Inflammatory macrophage (primary cell): Measurements from ENCODE around the gene CASKIN1.
"Not testable (repeated sequence)": the region's sequence is repeated elsewhere in the genome, so short reads cannot be mapped to it uniquely, and the experiment has no call there.

Experiments used
- DNase-seq, 2 donors: peaks; one replicate each; pipeline ENCODE4 v3.0.0-alpha.2; 2020 to 2022
- total RNA-seq, 18 experiments: gene quantifications; one replicate each; lab custom pipeline; 2026; ENCODE audit warnings: mixed read lengths in 6 of 18, inconsistent platforms in 2 of 18; lab: John Stamatoyannopoulos, UW

CASKIN1 gene, protein sequence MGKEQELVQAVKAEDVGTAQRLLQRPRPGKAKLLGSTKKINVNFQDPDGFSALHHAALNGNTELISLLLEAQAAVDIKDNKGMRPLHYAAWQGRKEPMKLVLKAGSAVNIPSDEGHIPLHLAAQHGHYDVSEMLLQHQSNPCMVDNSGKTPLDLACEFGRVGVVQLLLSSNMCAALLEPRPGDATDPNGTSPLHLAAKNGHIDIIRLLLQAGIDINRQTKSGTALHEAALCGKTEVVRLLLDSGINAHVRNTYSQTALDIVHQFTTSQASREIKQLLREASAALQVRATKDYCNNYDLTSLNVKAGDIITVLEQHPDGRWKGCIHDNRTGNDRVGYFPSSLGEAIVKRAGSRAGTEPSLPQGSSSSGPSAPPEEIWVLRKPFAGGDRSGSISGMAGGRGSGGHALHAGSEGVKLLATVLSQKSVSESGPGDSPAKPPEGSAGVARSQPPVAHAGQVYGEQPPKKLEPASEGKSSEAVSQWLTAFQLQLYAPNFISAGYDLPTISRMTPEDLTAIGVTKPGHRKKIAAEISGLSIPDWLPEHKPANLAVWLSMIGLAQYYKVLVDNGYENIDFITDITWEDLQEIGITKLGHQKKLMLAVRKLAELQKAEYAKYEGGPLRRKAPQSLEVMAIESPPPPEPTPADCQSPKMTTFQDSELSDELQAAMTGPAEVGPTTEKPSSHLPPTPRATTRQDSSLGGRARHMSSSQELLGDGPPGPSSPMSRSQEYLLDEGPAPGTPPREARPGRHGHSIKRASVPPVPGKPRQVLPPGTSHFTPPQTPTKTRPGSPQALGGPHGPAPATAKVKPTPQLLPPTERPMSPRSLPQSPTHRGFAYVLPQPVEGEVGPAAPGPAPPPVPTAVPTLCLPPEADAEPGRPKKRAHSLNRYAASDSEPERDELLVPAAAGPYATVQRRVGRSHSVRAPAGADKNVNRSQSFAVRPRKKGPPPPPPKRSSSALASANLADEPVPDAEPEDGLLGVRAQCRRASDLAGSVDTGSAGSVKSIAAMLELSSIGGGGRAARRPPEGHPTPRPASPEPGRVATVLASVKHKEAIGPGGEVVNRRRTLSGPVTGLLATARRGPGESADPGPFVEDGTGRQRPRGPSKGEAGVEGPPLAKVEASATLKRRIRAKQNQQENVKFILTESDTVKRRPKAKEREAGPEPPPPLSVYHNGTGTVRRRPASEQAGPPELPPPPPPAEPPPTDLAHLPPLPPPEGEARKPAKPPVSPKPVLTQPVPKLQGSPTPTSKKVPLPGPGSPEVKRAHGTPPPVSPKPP (N-terminal part only)
- 0 to 0.43 (median 0.10) reads per million in 18 experiments for total RNA-seq

DNA sequence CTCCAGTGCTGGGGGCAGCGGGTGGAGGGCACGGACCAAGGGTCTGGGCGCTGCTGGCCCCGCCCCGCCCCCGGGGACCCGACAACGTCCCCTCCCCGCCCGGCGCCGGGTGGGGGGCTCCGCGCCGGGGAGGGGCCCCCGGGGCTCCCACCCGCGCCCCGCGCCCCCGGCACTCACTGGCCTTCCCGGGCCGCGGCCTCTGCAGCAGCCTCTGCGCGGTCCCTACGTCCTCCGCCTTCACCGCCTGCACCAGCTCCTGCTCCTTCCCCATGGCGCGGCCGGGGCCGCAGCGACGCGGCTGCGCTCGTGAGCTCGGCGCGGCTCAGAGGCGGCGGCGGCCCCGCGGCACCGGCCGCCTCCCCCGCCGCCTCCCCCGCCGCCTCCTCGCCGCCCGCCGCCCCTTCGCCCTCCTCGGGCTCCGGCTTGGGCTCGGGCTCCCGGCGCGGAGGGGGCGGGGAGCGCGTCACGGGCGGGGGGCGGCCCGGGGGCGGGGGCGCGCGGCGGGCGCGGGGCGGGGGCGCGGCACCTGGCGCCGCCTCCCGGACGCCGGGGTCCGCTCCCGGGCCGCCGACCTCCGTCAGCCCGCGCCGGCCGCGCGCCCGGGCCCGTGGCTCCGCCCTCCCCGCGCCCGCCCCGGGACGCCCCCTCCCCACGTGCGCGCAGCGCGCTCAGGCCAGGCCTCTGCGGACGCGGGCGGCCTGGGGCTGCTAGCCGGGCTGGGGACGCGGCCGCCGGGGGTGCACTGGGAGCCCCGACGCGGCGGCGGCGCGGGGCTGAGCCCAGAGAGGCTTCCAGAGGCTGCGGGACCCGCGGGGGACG, at the start of gene CASKIN1:
CASKIN1 (minus strand) TSS at position 444 of the 819 bp plus-strand sequence; CDS start at position 271, 173 bp downstream.
- DNase-seq, result peak; percentile 8 to 46

DNA sequence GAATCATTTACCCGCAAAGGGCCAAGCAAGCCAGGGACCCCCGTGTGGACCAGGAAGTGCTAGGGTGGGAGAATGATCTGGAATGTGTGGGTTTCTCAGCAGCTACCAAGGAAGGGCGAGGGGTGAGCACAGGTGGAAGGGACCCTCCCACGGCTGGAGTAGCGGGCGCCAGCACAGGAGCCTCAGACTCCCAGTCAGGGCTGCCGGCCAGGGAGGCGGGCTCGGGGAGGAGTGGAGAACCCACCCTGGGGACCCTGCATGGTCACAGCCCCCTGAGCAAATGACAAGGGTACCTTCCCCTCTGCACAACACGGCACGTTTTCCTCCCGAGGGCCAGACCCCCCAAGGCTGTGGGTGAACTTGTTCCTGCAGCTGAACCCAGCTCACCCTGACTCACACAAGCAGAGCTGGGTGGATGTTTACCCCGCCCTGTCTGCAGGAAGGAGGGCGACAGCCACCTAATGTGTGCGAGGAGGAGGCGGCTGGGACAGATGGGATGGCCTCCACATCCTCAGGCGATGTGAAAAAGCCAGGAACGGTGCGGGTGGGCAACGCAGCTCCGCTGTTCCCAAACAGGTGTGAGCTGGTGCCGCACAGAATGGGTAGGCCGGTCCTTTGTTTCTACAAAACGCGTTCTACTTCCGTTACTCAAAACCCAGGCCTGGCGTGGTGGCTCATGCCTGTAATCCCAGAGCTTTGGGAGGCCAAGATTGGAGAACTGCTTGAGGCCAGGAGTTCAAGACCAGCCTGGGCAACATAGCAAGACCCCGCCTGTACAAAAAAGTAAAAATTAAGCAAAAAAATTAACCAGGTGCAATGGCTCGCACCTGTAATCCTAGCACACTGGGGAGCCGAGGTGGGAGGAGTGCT, 48.8 kb upstream of the CASKIN1 start:
- no peak for DNase-seq

DNA sequence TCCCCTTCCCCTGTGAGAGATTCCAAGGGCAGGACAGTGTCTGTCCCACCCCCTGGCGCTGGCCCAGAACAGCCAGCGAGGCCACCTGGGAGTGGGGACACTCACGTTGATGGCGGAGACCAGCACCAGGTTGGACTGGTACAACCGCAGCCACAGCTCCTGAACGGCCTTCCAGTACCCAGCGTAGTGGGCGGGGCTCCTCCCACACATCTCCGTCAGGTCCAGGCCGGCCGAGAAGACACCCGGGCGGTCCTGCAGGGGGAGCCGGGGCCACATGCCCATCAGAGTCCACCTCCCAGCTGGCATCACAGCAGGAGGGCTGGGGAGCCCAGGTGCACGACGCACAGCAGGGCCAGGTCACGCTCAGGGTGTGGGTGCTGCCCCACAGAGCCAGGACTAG, 47.9 kb upstream of the CASKIN1 start:
- no peak for DNase-seq

DNA sequence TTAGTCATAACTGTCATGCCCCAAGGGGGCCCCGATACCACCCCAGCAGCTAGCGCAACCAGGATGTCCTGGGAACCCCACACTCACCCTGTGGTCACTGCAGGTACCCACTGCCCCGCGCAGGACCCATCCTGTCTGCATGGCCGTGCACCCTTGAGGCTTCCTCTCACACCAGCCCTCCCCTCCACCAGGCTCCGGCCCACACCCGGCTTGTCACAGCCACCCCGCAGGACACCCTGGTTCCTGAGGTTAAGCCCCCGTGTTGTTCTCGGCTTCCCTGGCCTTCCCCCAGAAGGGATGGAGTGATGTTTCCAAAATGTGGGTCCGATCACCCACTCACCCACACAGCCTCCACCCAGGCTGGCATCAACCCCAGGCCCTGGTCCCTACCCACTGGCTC, 47.4 kb upstream of the CASKIN1 start:
- no peak for DNase-seq

DNA sequence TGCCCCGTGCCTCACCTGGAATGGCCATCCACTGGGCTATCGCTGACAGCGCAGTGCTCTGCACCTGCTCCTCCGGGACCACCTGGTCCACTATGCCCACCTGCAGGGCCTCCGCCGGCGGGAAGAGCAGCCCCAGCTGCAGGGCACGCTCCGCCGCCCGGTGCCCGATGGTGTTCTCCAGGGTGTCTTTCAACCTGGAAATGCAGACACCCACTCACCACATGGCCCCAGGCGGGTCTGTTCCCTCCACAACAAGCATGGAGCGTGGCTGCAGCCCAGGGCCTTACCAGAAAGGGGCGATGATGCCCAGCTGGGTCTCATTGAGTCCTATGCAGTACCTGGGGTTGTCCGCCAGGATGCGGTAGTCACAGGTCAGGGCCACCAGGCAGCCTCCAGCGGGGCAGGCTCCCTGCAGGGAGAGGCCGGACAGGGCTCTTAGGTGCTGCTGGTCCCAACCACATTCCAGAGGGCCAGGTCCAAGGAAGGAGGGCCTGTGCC, 46.7 kb upstream of the CASKIN1 start:
- DNase-seq, result no peak

DNA sequence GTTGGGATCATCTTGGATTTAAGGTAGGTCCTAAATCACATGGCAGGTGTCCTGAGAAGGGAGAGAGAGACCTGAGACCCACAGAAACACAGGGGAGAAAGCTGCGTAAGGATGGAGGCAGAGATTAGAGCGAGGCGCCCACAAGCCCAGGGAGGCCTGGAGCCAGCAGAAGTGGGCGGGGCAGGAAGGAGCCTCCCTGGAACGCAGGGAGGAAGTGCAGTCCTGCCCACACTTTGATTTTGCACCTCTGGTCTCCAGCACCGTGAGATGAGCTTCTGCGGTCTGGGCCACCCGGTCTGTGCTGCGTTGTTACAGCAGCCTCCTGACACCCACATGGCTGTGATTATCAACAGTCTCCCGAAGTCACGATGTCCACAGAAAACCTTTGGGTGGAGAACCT, 46.2 kb upstream of the CASKIN1 start:
- peak in 1 of 2 donors; percentile 36 for DNase-seq

DNA sequence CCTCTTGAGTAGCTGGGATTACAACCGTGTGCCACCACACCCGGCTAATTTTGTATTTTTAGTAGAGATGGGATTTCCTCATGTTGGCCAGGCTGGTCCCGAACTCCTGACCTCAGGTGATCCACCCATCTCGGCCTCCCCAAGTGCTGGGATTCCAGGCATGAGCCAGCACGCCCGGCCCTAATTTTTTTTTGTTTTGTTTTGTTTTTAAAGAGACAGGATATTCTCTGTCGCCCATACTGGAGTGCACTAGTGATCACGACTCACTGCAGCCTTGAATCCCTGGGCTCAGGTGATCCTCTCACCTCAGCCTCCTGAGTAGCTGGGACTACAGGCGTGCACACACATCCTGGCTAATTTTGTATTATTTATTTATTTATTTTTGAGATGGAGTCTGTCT, 43.9 kb upstream of the CASKIN1 start:
- DNase-seq, result not testable (repeated sequence)

DNA sequence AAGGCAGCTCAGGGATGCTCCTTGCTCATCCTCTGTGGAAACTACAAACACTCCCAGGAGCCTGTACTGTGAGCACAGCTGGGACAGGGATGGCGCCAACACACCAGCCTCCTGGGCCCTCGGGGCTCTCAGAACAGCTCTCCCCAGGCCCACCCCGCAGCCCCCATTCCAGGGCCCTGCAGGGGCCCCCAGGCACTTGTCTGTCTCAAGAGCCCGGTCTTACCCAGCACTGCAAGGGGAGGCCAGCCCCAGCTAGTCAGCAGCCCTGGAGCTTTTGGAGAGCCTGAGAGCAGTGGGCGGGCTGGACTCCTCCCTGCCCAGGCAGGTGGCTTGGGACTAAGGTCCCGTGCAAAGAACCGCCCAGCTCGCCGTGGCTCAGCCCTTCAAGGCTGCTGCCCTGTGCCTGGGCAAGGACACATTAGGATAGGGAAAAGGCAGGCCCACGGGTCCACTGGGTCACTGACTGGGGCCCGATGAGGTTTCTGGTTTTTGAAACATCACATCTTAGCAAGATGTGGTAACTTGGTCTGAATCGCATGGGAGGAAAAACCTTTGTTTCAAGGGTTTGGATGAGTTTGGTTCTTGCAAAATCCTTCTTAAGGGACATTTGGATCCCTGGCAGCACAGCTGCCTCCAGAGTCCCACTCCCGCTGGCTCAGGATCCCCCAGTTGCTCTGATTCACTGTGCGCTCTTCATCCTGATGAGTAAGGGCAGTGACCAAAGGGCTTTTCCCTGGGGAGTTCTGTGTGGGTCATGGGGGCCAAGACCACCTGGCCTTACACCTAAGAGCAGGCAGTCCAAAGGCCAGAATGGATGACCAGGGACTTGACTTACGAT, 42.7 kb upstream of the CASKIN1 start:
- no peak for DNase-seq

DNA sequence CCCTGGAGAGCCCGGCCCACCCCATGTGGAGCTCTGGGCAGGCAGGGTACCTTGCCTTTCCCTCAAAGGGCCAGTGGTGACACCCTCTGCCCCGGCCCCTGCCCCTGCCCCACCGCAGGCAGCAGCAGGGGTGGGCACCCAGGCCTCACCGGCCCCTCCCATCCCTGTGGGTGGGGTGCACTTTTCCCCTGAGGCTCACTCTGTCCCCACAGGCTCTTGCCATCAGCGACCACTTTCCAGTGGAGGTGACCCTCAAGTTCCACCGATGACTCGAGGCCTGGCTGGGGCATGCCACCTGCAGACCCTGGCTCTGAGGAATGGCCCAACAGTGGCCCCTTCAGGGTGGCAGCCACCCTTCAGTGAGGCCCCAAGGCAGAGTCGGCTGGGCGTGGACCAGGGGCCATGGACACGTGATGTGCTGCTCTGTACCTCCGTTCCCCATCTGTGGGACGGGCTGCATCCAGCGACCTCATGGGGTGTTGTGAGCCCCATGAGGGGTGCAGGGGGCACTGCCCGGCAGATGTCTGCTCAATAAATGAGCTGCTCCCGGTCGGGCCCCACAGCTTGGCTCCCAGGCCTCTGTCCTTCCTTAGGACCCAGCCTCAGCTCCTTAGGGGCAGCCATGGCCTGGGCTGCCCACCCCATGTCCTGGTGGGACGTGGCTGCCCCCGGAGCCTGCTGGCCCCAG, 41.9 kb upstream of the CASKIN1 start:
- DNase-seq, result no peak

DNA sequence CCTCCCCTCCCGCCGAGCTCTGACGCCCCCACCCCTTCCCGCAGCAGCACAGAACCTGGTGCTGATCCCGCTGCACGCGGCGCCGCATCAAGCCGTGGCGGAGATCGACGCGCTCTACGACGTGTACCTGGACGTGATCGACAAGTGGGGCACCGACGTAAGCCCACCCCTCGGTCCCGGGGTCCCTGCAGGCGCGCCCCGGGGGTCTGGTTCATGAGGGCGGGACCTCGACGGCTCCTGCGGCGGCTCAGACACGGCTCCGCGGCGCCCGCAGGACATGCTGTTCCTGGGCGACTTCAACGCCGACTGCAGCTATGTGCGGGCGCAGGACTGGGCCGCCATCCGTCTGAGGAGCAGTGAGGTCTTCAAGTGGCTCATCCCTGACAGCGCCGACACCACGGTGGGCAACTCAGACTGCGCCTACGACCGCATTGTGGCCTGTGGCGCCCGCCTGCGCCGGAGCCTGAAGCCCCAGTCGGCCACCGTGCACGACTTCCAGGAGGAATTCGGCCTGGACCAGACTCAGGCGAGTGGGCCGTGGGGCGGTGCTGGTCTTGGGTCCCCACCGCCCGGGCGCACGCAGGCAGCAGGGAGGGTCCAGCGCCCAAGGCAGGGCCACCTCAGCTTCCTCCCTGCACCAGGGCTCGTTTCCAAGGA, 41.2 kb upstream of the CASKIN1 start:
- DNase-seq, result no peak

DNA sequence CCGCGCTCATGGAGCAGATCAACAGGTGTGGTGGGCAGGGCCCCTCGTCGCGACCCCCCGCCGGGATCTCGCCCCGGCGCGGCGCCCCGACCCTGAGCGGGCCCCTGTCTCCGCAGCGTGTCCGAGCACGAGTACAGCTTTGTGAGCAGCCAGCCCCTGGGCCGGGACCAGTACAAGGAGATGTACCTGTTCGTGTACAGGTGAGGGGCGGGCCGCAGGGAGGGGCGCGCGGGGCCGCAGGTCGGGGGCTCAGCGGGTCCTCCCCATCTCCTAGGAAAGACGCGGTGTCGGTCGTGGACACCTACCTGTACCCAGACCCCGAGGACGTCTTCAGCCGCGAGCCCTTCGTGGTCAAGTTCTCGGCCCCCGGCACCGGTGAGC, 40.7 kb upstream of the CASKIN1 start:
- no peak for DNase-seq

DNA sequence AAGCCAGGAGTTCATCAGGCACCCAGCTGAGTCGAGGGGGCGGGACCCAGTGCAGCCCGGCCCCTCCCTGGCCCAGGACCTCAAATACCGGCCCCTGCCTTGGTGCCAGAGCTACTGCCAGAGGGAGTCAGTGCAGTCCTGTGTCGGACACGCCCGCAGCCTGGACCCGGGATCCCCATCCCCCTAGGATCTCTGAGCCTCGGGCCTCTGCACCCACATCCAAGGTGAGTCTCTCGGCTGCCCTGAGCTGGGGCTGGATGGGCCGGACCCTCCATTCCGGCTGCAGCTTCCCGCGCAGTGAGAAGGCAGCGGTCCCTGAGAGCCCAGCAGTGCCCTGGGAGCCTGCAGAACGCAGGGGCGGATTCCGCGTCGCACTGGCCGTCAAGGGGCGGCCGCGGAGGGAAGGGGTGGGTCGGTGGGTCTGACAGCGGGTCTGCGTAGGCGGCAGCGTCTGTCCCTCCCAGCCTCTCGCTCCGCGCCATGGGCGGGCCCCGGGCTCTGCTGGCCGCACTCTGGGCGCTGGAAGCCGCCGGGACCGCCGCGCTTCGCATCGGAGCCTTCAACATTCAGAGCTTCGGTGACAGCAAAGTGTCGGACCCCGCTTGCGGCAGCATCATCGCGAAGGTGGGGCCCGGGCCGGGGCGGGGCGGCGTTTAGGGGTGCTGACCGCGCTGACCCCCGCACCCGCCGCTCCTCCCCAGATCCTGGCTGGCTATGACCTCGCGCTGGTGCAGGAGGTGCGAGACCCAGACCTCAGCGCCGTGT, 40.1 kb upstream of the CASKIN1 start, which contains the start of gene DNASE1L2:
DNASE1L2 (plus strand) TSS at position 108 of the 765 bp plus-strand sequence; CDS start at position 481, 373 bp downstream.
- DNase-seq, result peak in 1 of 2 donors; percentile 6

DNA sequence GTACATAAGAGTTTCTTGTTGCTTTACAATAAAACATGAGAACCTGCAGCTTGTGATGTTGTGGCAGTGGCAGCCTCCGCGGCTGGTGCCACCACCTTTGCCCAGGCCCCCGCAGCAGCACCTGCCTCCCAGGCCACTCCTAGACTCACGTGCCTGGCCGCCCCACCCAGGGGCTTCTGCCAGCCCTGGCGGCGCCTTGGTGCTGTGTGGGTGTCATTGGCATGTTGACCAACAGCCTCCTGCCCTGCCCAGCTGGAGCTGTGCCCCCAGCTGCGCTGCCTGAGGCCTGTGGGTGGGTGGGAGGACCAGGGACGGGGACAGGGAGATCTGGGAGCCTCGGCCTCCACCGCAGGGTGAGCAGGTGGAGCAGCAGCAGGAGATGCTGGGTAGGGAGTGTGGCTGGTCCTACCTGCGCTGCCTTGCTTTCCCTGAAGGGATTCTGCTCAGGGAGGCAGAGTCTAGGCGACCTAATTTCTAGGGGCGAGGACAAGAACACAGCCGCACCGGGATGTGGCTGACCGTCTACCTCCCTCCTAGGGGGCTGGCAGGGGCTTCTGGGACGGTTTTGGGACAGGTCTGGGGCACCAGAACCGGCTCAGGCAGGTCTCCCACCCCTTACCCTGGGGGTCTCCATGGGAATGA, 39.4 kb upstream of the CASKIN1 start:
- no peak for DNase-seq

DNA sequence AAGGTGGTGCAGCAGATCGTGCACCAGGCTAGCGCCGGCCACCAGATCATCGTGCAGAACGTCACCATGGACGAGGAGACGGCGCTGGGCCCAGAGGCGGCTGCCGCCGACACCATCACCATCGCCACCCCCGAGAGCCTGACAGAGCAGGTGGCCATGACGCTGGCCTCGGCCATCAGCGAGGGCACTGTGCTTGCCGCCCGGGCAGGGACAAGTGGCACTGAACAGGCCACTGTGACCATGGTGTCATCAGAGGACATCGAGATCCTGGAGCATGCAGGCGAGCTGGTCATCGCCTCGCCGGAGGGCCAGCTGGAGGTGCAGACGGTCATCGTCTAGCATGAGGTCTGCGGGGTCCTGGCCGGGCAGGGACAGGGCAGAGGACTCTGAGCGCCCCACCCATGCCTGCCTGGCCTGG, 38.8 kb upstream of the CASKIN1 start:
- DNase-seq, result no peak

DNA sequence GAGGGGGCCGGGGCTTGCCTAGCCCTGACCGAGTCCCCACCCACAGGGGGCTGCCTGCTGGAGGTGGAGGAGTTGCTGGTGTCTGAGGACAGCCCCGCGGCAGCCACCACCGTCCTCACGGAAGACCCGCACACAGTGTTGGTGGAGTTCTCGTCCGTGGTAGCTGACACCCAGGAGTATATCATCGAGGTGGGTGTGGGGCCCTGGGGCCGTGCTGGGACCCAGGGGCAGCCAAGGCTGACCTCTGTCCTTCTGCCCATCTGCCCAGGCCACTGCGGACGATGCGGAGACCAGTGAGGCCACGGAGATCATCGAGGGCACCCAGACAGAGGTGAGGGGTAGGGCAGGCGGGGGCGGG, 38.4 kb upstream of the CASKIN1 start:
- DNase-seq, result no peak

DNA sequence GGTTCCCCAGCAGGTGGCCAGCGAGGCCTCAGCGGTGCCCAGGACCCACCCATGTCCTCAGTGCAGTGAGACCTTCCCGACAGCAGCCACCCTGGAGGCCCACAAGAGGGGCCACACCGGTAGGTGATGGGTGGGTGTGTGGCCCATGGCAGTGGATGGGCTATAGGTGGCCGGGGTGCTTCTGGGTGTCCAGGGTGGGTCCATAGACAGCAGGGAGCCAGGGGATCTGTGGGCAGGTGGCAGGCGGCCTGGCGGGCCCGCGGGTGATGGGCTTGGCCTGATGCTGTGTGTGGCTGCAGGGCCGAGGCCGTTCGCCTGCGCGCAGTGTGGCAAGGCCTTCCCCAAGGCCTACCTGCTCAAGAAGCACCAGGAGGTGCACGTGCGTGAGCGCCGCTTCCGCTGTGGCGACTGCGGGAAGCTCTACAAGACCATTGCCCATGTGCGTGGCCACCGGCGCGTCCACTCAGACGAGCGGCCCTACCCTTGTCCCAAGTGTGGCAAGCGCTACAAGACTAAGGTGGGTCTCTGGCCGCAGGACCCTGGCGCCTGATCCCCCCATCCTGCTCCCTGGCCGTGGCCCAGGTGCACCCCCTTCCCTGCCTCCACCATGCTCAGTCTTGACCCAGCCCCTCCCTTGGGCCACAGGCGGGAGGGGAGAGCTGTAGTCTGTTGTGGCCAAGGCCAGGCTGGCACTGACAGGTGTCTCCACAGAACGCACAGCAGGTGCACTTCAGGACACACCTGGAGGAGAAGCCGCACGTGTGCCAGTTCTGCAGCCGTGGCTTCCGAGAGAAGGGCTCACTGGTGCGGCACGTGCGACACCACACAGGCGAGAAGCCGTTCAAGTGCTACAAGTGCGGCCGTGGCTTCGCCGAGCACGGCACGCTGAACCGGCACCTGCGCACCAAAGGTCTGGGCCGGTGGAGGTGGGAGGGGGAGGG, 37.7 kb upstream of the CASKIN1 start:
- no peak for DNase-seq
